ENCODE data around the gene USP19. TPM values are rescaled to one million over a fixed set of nuclear protein-coding genes. Genes with fewer than 3 reads are reported as not detected.

USP19 gene
- 21.6 TPM for polyA plus RNA-seq (2013, experiment 1 of 2)
- polyA plus RNA-seq (2013, experiment 2 of 2): 23.3 TPM

GRCh38 chr3:49120438-49121131 lies at the start of gene USP19:
TSS of gene USP19 (minus strand) at chr3:49120823. CDS start at chr3:49119145, 1,678 bp downstream.
- no peak within 1 kb of the TSS for H4K8ac ChIP-seq (ENCODE audit: low read depth, low read length)
- H3K4me2 ChIP-seq (ENCODE audit: low read length): peak within 1 kb of the TSS; percentile 45
- peak within 1 kb of the TSS; percentile 94 for H3K23ac ChIP-seq (ENCODE audit: low read length)
- H3K4ac ChIP-seq (ENCODE audit: low read depth, low read length): no peak within 1 kb of the TSS
- H3K18ac ChIP-seq (ENCODE audit: low read length): no peak within 1 kb of the TSS
- no peak within 1 kb of the TSS for H4K5ac ChIP-seq (ENCODE audit: low read length)
- peak; percentile 94 for DNase-seq
- H2AK5ac ChIP-seq (ENCODE audit: low read length): peak within 1 kb of the TSS; percentile 2
- H2BK120ac ChIP-seq (ENCODE audit: low read depth, low read length): no peak within 1 kb of the TSS
- no peak within 1 kb of the TSS for H2BK15ac ChIP-seq (replicated peaks; ENCODE audit: low read depth)
- peak within 1 kb of the TSS; percentile 99 for H3K9ac ChIP-seq (ENCODE audit: low read length)
- H3K79me2 ChIP-seq (ENCODE audit: control insufficient read depth, insufficient read depth, low read length): peaks cover 8% of the 10 kb centered on the region
- H3K4me3 ChIP-seq (ENCODE audit: low read length): peak within 1 kb of the TSS; percentile 92
- peaks cover 3% of the 10 kb centered on the region for H3K36me3 ChIP-seq (ENCODE audit: control insufficient read depth, insufficient read depth, low read length)
- H3K27me3 ChIP-seq (ENCODE audit: insufficient read depth, low read length, poor library complexity): no peaks in the 10 kb centered on the region
- peaks cover 7% of the 10 kb centered on the region for H3K79me1 ChIP-seq (ENCODE audit: low read length)
- H3K56ac ChIP-seq (ENCODE audit: low read length): peak within 1 kb of the TSS; percentile 99
- no CpG with 5 or more reads among the region's 70 CpGs for whole genome bisulfite sequencing (ENCODE audit: extremely low coverage, insufficient coverage, low lambda C conversion rate)
- peak within 1 kb of the TSS; percentile 52 for H2BK5ac ChIP-seq (ENCODE audit: low read length)
- peak within 1 kb of the TSS; percentile 83 for H3K27ac ChIP-seq (ENCODE audit: low read depth, low read length)
- H3K4me1 ChIP-seq (ENCODE audit: control insufficient read depth, low read depth, low read length): peaks cover 2% of the 10 kb centered on the region

DNA sequence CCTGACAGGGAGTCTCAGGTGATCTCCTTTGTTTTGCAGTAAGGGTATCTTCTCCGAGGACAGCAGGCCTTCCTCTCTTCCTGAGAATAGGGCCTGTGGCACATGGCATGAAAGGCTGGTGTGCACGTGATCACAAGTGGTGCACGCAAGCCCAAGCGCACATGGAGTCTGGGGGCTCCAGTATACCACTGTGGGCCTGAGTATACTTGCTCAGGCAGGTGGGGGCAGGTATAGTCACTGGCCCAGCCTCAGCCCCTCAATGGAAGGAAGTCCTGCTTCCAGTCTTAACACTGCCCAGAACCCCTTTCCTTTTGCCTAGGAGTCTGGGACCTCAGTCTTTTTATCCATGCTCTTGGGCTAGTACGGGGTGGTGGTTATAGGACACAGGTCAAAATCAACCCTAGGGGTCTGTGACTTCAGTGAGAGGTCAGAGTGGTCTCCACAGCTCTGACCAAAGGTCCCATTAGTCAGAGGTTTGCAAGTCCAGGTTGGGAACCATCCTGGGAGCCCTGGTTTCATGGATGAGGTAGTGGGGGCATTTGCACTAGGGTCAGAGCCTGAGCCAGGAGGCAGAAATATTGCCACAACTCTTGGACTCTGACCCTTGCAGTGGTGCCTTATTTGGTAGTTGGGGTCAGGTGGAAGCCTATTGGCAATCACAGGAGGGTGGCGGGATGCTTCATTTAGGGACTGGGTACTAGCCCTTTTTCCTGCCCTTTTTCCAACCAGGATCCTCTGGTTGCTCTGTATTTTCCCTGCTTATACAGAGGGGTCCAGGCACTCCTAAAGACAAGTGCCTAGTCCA lies 46.3 kb upstream of the USP19 start:
- Histone ChIP-seq H3K79me2 (ENCODE audit: control insufficient read depth, insufficient read depth, low read length) (peaks cover 12% of the 10 kb centered on the region), H3K4me1 (ENCODE audit: control insufficient read depth, low read depth, low read length) (peaks cover 2% of the 10 kb centered on the region), H3K56ac (ENCODE audit: low read length) (no peak overlapping the region), H4K5ac (ENCODE audit: low read length) (peak overlapping the region; percentile 100), H3K27me3 (ENCODE audit: insufficient read depth, low read length, poor library complexity) (no peaks in the 10 kb centered on the region), H2BK120ac (ENCODE audit: low read depth, low read length) (no peak overlapping the region), H3K4ac (ENCODE audit: low read depth, low read length) (no peak overlapping the region), H3K79me1 (ENCODE audit: low read length) (peaks cover 25% of the 10 kb centered on the region), H3K36me3 (ENCODE audit: control insufficient read depth, insufficient read depth, low read length) (peaks cover 9% of the 10 kb centered on the region), H3K27ac (ENCODE audit: low read depth, low read length) (no peak overlapping the region), H3K4me2 (ENCODE audit: low read length) (peak overlapping the region; percentile 38), H2BK15ac (replicated peaks; ENCODE audit: low read depth) (no peak overlapping the region), H2AK5ac (ENCODE audit: low read length) (peak overlapping the region; percentile 45), H3K23ac (ENCODE audit: low read length) (no peak overlapping the region), H3K18ac (ENCODE audit: low read length) (no peak overlapping the region), H4K8ac (ENCODE audit: low read depth, low read length) (no peak overlapping the region), H2BK5ac (ENCODE audit: low read length) (no peak overlapping the region), H3K9ac (ENCODE audit: low read length) (peak overlapping the region; percentile 38), H3K4me3 (ENCODE audit: low read length) (no peak overlapping the region)
- WGBS (ENCODE audit: extremely low coverage, insufficient coverage, low lambda C conversion rate): no CpG with 5 or more reads among the region's 6 CpGs
- no peak for DNase-seq

DNA sequence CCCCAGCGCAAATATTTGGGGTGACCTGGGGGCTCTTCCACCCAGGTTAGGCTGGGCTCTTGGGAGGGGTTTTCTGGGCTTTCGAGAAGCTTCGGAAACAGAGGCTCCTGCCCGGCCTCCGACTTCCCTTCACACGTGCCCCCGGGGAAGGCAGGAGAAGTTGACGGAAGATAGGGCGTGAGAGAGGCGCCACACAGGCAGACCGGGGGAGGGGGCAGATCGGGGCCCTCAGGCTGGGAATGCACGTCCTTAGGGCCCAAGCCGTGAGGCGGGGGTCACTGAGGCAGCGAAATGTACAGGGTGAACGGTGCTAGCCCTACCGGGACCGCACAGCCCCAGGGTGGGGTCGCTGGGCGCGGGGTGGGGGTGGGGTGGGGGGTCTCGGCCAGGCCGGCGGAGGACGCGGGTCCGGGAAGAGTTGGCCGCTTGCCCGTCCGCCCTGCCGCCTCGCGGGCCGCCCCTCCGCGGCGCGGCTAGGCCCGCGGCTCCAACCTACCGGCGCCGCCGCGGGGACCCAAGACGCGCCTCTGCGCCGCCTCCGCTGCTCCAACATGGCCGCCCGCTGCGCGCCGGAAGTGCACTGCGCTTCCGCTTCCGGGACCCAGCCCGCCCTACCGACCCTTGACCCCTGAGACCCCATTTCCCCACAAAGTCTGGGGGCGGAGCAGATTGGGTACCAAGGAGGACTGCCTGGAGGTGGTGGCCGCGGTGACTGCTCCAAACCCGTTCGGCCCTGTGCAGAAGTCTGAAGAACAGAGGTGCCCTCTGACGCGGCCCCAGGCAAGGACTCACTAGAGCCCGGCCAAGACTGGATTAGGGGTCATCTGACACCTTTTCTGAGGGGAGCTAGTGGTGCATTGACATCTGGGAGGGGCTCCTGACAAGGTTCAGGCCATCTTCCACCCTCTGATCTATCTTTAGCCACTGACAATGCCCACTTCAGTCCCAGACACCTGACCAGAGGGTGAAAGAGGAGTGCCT lies 45.4 kb upstream of the USP19 start, which contains the start of gene CCDC71:
Gene CCDC71, minus strand, starts transcription at position 561 of the 981 bp plus-strand sequence. CDS start 2,123 bp downstream, outside the sequence.
- H4K8ac ChIP-seq (ENCODE audit: low read depth, low read length): peak within 1 kb of the TSS; percentile 83

DNA sequence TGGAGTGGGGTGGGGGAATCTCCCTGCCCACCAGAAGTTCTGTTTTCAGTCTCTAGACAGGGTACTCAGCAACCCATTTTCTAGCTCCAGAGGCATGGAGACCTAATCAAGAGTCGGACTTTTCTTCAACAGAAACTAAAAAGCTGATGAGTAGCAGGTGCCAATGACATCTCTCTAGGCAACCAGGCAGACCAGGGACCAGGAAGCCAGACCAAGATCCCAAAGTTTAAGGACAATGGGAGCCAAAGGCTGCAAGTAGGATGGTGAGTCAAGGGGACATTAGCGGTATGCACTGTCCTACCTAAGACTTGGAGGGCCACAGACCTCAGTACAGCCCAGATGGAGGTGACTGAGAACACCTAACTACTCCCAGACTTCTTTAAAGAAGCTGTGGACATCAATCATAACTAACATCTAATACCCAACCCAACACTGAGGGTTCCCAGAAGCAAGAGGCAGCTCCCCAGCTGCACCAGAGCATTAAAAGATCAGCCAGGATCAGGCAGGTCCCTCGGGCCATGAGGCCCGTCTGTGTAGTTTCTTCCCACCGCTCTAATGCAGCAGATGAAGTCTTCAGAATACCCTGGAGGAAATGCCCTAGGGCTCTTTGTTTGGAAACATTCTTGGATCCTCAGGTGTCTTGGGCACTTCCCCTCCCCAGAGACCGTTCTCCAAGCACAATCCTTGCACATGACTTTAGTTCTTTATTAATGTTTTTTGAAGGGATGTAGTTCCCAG lies 44.5 kb upstream of the USP19 start:
- no peak overlapping the region for H3K23ac ChIP-seq (ENCODE audit: low read length)
- H2BK5ac ChIP-seq (ENCODE audit: low read length): no peak overlapping the region
- peak overlapping the region; percentile 91 for H3K4me2 ChIP-seq (ENCODE audit: low read length)
- no peak overlapping the region for H4K5ac ChIP-seq (ENCODE audit: low read length)
- peaks cover 12% of the 10 kb centered on the region for H3K79me2 ChIP-seq (ENCODE audit: control insufficient read depth, insufficient read depth, low read length)
- no CpG with 5 or more reads among the region's 6 CpGs for WGBS (ENCODE audit: extremely low coverage, insufficient coverage, low lambda C conversion rate)
- no peak overlapping the region for H3K27ac ChIP-seq (ENCODE audit: low read depth, low read length)
- H2BK120ac ChIP-seq (ENCODE audit: low read depth, low read length): no peak overlapping the region
- peak overlapping the region; percentile 96 for H3K4me3 ChIP-seq (ENCODE audit: low read length)
- peaks cover 2% of the 10 kb centered on the region for H3K4me1 ChIP-seq (ENCODE audit: control insufficient read depth, low read depth, low read length)
- peaks cover 9% of the 10 kb centered on the region for H3K36me3 ChIP-seq (ENCODE audit: control insufficient read depth, insufficient read depth, low read length)
- no peaks in the 10 kb centered on the region for H3K27me3 ChIP-seq (ENCODE audit: insufficient read depth, low read length, poor library complexity)
- H3K56ac ChIP-seq (ENCODE audit: low read length): peak overlapping the region; percentile 100
- H3K4ac ChIP-seq (ENCODE audit: low read depth, low read length): peak overlapping the region; percentile 66
- peak overlapping the region; percentile 83 for H4K8ac ChIP-seq (ENCODE audit: low read depth, low read length)
- peak overlapping the region; percentile 95 for H3K9ac ChIP-seq (ENCODE audit: low read length)
- H3K79me1 ChIP-seq (ENCODE audit: low read length): peaks cover 26% of the 10 kb centered on the region
- H3K18ac ChIP-seq (ENCODE audit: low read length): peak overlapping the region; percentile 87
- no peak overlapping the region for H2AK5ac ChIP-seq (ENCODE audit: low read length)
- H2BK15ac ChIP-seq (replicated peaks; ENCODE audit: low read depth): no peak overlapping the region
- DNase-seq: peak; percentile 52

More for the DNA sequence above, 45.4 kb upstream of the USP19 start, which contains the start of gene CCDC71:
- no peaks in the 10 kb centered on the region for H3K27me3 ChIP-seq (ENCODE audit: insufficient read depth, low read length, poor library complexity)
- peak within 1 kb of the TSS; percentile 100 for H4K5ac ChIP-seq (ENCODE audit: low read length)
- peaks cover 2% of the 10 kb centered on the region for H3K4me1 ChIP-seq (ENCODE audit: control insufficient read depth, low read depth, low read length)
- no peak within 1 kb of the TSS for H2BK120ac ChIP-seq (ENCODE audit: low read depth, low read length)
- H3K36me3 ChIP-seq (ENCODE audit: control insufficient read depth, insufficient read depth, low read length): peaks cover 9% of the 10 kb centered on the region
- peaks cover 12% of the 10 kb centered on the region for H3K79me2 ChIP-seq (ENCODE audit: control insufficient read depth, insufficient read depth, low read length)
- H3K23ac ChIP-seq (ENCODE audit: low read length): no peak within 1 kb of the TSS
- H2BK5ac ChIP-seq (ENCODE audit: low read length): no peak within 1 kb of the TSS
- peak within 1 kb of the TSS; percentile 96 for H3K4me3 ChIP-seq (ENCODE audit: low read length)
- peaks cover 26% of the 10 kb centered on the region for H3K79me1 ChIP-seq (ENCODE audit: low read length)
- no CpG with 5 or more reads among the region's 69 CpGs for WGBS (ENCODE audit: extremely low coverage, insufficient coverage, low lambda C conversion rate)
- H3K18ac ChIP-seq (ENCODE audit: low read length): peak within 1 kb of the TSS; percentile 87
- peak within 1 kb of the TSS; percentile 7 for H3K27ac ChIP-seq (ENCODE audit: low read depth, low read length)
- H3K56ac ChIP-seq (ENCODE audit: low read length): peak within 1 kb of the TSS; percentile 100
- peak within 1 kb of the TSS; percentile 91 for H3K4me2 ChIP-seq (ENCODE audit: low read length)
- peak within 1 kb of the TSS; percentile 45 for H2AK5ac ChIP-seq (ENCODE audit: low read length)
- DNase-seq: peak; percentile 74
- H2BK15ac ChIP-seq (replicated peaks; ENCODE audit: low read depth): no peak within 1 kb of the TSS
- peak within 1 kb of the TSS; percentile 66 for H3K4ac ChIP-seq (ENCODE audit: low read depth, low read length)
- peak within 1 kb of the TSS; percentile 95 for H3K9ac ChIP-seq (ENCODE audit: low read length)

- Histone ChIP-seq H3K27ac (ENCODE audit: low read depth, low read length) (no peak overlapping the region), H3K79me2 (ENCODE audit: control insufficient read depth, insufficient read depth, low read length) (peaks cover 12% of the 10 kb centered on the region), H3K9ac (ENCODE audit: low read length) (no peak overlapping the region), H3K27me3 (ENCODE audit: insufficient read depth, low read length, poor library complexity) (no peaks in the 10 kb centered on the region), H3K18ac (ENCODE audit: low read length) (no peak overlapping the region), H3K36me3 (ENCODE audit: control insufficient read depth, insufficient read depth, low read length) (peaks cover 9% of the 10 kb centered on the region), H3K56ac (ENCODE audit: low read length) (no peak overlapping the region), H3K4me2 (ENCODE audit: low read length) (no peak overlapping the region), H4K5ac (ENCODE audit: low read length) (no peak overlapping the region), H2AK5ac (ENCODE audit: low read length) (no peak overlapping the region), H3K4me3 (ENCODE audit: low read length) (no peak overlapping the region), H3K23ac (ENCODE audit: low read length) (no peak overlapping the region), H2BK5ac (ENCODE audit: low read length) (no peak overlapping the region), H4K8ac (ENCODE audit: low read depth, low read length) (no peak overlapping the region), H3K4me1 (ENCODE audit: control insufficient read depth, low read depth, low read length) (peaks cover 2% of the 10 kb centered on the region), H3K4ac (ENCODE audit: low read depth, low read length) (no peak overlapping the region), H3K79me1 (ENCODE audit: low read length) (peaks cover 26% of the 10 kb centered on the region), H2BK15ac (replicated peaks; ENCODE audit: low read depth) (no peak overlapping the region), H2BK120ac (ENCODE audit: low read depth, low read length) (no peak overlapping the region)
- DNase-seq: no peak
- WGBS (ENCODE audit: extremely low coverage, insufficient coverage, low lambda C conversion rate): no CpG with 5 or more reads among the region's 8 CpGs
These were observed 43.0 kb upstream of the USP19 start for GRCh38 chr3:49163609-49164008.
